Upper lobe of left lung (tissue), 4 donors: ENCODE results near the gene CMPK2.

Experiments used
- CTCF ChIP-seq, 6 experiments: fragments of 450-650 bp in 4 of 6; fragments of 200-600 bp in 2 of 6; sonication (generic) in 2 of 6; IDR thresholded peaks; one replicate each; pipeline ENCODE4 v1.5.1; 2016 to 2019; ENCODE audit warnings: antibody characterized with exemption in 6 of 6
- EP300 ChIP-seq, 4 donors: sonication (generic); formaldehyde crosslinking; IDR thresholded peaks; one replicate each; pipeline ENCODE4 v1.5.1; 2017; ENCODE audit warnings: antibody characterized with exemption in 4 of 4, control low read depth in 2 of 4

DNA sequence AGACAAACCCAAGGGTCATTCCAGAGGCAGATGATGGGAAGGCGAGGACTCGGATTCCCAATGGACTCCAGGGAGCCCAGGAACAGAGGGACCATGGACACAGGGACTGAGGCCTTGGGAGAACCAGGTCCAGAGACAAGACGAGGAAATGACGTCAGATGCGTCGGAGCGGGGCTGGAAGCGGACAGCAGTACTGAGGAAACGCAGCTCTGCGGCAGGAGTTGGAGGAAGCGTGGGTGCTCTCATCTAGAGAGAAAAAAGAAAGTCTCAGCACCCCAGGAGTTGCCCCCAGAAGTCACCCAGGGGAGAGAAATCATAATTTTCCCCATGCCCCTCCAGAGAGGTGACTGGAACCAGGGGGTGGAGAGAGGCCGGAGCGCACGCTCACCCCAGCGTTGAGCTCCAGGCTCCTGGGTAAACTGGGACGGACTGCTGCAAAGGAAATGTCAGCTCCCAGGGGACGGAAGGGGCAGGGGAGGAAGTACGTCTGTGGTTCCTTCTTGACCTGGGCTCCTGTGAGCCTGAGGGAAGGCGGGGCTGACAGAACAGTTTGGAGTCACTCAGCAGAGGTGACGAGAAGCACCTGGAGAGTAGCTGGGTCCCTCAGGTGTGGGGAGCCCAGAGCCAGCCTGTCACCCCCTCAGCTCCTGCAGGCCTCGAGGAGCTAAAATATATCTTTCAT lies 44.7 kb downstream of the CMPK2 start:
- TF ChIP-seq EP300 (IDR thresholded peaks at IDR 0.05) (no peak), CTCF (IDR thresholded peaks at IDR 0.05) (no peak)
